HCT116 (cell line): ENCODE data around the gene BCL2L2. TPM values are rescaled to one million over a fixed set of nuclear protein-coding genes. Genes with fewer than 3 reads are reported as not detected.

Experiments
- ATAC-seq: fragments of 200-7000 bp; cut with Tn5 transposase; 2 replicates; pipeline ENCODE4 v1.9.1; 2020; ENCODE audit warnings: mild to moderate bottlenecking, moderate library complexity
- BruUV-seq: library from RNA; stranded (reverse); fragments of 400-500 nt; replicated peaks from 2 replicates; lab custom pipeline; 2021; lab: Mats Ljungman, UMichigan
- CTCF ChIA-PET: fragments of 300-600 bp; sonication (Branson Sonifier 250); formaldehyde crosslinking; loops from one replicate; lab custom pipeline; 2021; ENCODE audit warnings: antibody characterized with exemption; lab: Charles Lee
- POLR2A ChIA-PET: fragments of 300-600, 350-600 bp; sonication (Branson Sonifier 250); formaldehyde crosslinking; loops from one replicate; lab custom pipeline; 2021; ENCODE audit warnings: antibody characterized with exemption; lab: Charles Lee
- RAD21 ChIA-PET, 2 experiments: fragments of 300-600 bp; sonication (Branson Sonifier 250); formaldehyde crosslinking; loops; one replicate each; lab custom pipeline; 2023; ENCODE audit warnings: low total read pairs in 2 of 2; ENCODE audit not compliant: uncharacterized antibody in 2 of 2, unreplicated experiment in 2 of 2, low non-redundant PET in 1 of 2; lab: Charles Lee
- DNase-seq: peaks from one replicate; pipeline ENCODE4 v3.0.0-alpha.2; 2010; ENCODE audit warnings: low read depth, low spot score
- H2AFZ ChIP-seq: fragments of 200-600 bp; shearing (Covaris generic), sonication (generic); 2 replicates; pipeline ENCODE4 v1.6.1; 2017; ENCODE audit warnings: low read depth, mixed run types, mixed read lengths, antibody characterized with exemption, low read length; ENCODE audit not compliant: poor library complexity, severe bottlenecking
- H3K27ac ChIP-seq: 2 replicates; pipeline ENCODE4 v1.5.1; 2012; ENCODE audit warnings: low read depth, low read length
- H3K27me3 ChIP-seq: fragments of 200-600 bp; sonication (generic); 2 replicates; pipeline ENCODE4 v1.6.1; 2016; ENCODE audit warnings: mixed run types, low read length, mixed read lengths; ENCODE audit not compliant: insufficient read depth
- H3K36me3 ChIP-seq, 2 experiments: fragments of 200-500 bp in 1 of 2; fragments of 200-600 bp in 1 of 2; sonication (Bioruptor generic) in 1 of 2; sonication (generic) in 1 of 2; 2 replicates each; pipeline versions ENCODE4 v1.5.1 to v1.6.1; 2014 to 2016; ENCODE audit warnings: low read length in 2 of 2, inconsistent platforms in 1 of 2, mixed read lengths in 1 of 2, mixed run types in 1 of 2; ENCODE audit not compliant: insufficient read depth in 2 of 2, control insufficient read depth in 1 of 2
- H3K4me1 ChIP-seq, 2 experiments: fragments of 200-600 bp in 1 of 2; sonication (generic) in 1 of 2; 2 replicates each; pipeline versions ENCODE4 v1.5.1 to v1.6.1; 2012 to 2017; ENCODE audit warnings: low read length in 2 of 2, inconsistent platforms in 1 of 2, mild to moderate bottlenecking in 1 of 2, mixed read lengths in 1 of 2, mixed run types in 1 of 2, moderate library complexity in 1 of 2; ENCODE audit not compliant: insufficient read depth in 2 of 2, control insufficient read depth in 1 of 2
- H3K4me2 ChIP-seq: fragments of 200-600 bp; sonication (generic); 2 replicates; pipeline ENCODE4 v1.6.1; 2017; ENCODE audit warnings: mixed run types, low read length, mixed read lengths
- H3K4me3 ChIP-seq, 2 experiments: fragments of 200-600 bp in 1 of 2; sonication (generic) in 1 of 2; replicated peaks in 1 of 2; 2 replicates each; pipeline ENCODE4 v1.5.1; 2011 to 2016; ENCODE audit warnings: low read length in 2 of 2, control low read depth in 1 of 2, low read depth in 1 of 2, mild to moderate bottlenecking in 1 of 2, mixed read lengths in 1 of 2, mixed run types in 1 of 2
- H3K79me2 ChIP-seq: fragments of 200-600 bp; sonication (generic); 2 replicates; pipeline ENCODE4 v1.6.1; 2017; ENCODE audit warnings: mild to moderate bottlenecking, mixed run types, low read length, moderate library complexity, mixed read lengths; ENCODE audit not compliant: insufficient read depth
- H3K9ac ChIP-seq: fragments of 200-600 bp; sonication (generic); 2 replicates; pipeline ENCODE4 v1.6.1; 2016; ENCODE audit warnings: low read length, mixed read lengths
- H3K9me2 ChIP-seq: fragments of 200-600 bp; sonication (generic), shearing (Covaris generic); 2 replicates; pipeline ENCODE4 v1.6.1; 2017; ENCODE audit warnings: mixed run types, mild to moderate bottlenecking, moderate library complexity; ENCODE audit not compliant: insufficient read depth
- H3K9me3 ChIP-seq, 2 experiments: fragments of 200-500 bp in 1 of 2; fragments of 200-600 bp in 1 of 2; sonication (Bioruptor generic) in 1 of 2; sonication (generic) in 1 of 2; 2 replicates each; pipeline ENCODE4 v1.6.1; 2014 to 2017; ENCODE audit warnings: low read length in 2 of 2, mixed read lengths in 2 of 2, inconsistent platforms in 1 of 2, low read depth in 1 of 2, mild to moderate bottlenecking in 1 of 2, mixed run types in 1 of 2, moderate library complexity in 1 of 2; ENCODE audit not compliant: control insufficient read depth in 1 of 2, insufficient read depth in 1 of 2
- H4K20me1 ChIP-seq: fragments of 200-600 bp; sonication (generic), shearing (Covaris generic); 2 replicates; pipeline ENCODE4 v1.6.1; 2017; ENCODE audit warnings: mixed run types, mild to moderate bottlenecking, moderate library complexity; ENCODE audit not compliant: insufficient read depth
- CBX3 ChIP-seq: IDR thresholded peaks from 2 replicates; pipeline ENCODE4 v1.6.1; 2012; ENCODE audit warnings: low read depth
- CEBPB ChIP-seq: IDR thresholded peaks from 2 replicates; pipeline ENCODE4 v1.6.1; 2012; ENCODE audit warnings: low read depth
- EGR1 ChIP-seq: IDR thresholded peaks from 2 replicates; pipeline ENCODE4 v1.6.1; 2012; ENCODE audit warnings: low read depth
- ELF1 ChIP-seq: IDR thresholded peaks from 2 replicates; pipeline ENCODE4 v1.6.1; 2012; ENCODE audit warnings: low read depth, borderline replicate concordance
- EZH2 ChIP-seq: fragments of 200-600 bp; sonication (generic); IDR thresholded peaks from 2 replicates; pipeline ENCODE4 v1.6.1; 2017; ENCODE audit warnings: antibody characterized with exemption, mixed run types
- EZH2phosphoT487 ChIP-seq: fragments of 200-600 bp; IDR thresholded peaks from 2 replicates; pipeline ENCODE4 v1.6.1; 2018; ENCODE audit warnings: antibody characterized with exemption, borderline replicate concordance
- FOSL1 ChIP-seq: IDR thresholded peaks from 2 replicates; pipeline ENCODE4 v1.6.1; 2012; ENCODE audit warnings: low read depth
- JUND ChIP-seq: IDR thresholded peaks from 2 replicates; pipeline ENCODE4 v1.6.1; 2012
- POLR2A ChIP-seq: IDR thresholded peaks from 2 replicates; pipeline ENCODE4 v1.7.0; 2011; ENCODE audit warnings: borderline replicate concordance; ENCODE audit not compliant: insufficient read depth, insufficient read length; ENCODE audit errors: extremely low read depth
- POLR2AphosphoS5 ChIP-seq: IDR thresholded peaks from 2 replicates; pipeline ENCODE4 v1.6.1; 2011; ENCODE audit warnings: mild to moderate bottlenecking, low read depth, low read length, moderate library complexity
- RAD21 ChIP-seq: IDR thresholded peaks from 2 replicates; pipeline ENCODE4 v1.6.1; 2012; ENCODE audit warnings: low read depth, mild to moderate bottlenecking
- SIN3A ChIP-seq: IDR thresholded peaks from 2 replicates; pipeline ENCODE4 v1.6.1; 2012; ENCODE audit warnings: low read depth
- SP1 ChIP-seq: IDR thresholded peaks from 2 replicates; pipeline ENCODE4 v1.6.1; 2012; ENCODE audit warnings: low read depth
- SRF ChIP-seq: IDR thresholded peaks from 2 replicates; pipeline ENCODE4 v1.6.1; 2012; ENCODE audit warnings: low read depth
- TCF7L2 ChIP-seq: IDR thresholded peaks from 2 replicates; pipeline ENCODE4 v1.7.0; 2011; ENCODE audit warnings: borderline replicate concordance, inconsistent platforms; ENCODE audit not compliant: insufficient read depth, insufficient read length; ENCODE audit errors: extremely low read depth
- YY1 ChIP-seq: IDR thresholded peaks from 2 replicates; pipeline ENCODE4 v1.6.1; 2011; ENCODE audit warnings: low read length, low read depth, moderate library complexity, mild to moderate bottlenecking; ENCODE audit not compliant: insufficient replicate concordance; ENCODE audit errors: extremely low read depth
- ZFX ChIP-seq: fragments of 450-650 bp; IDR thresholded peaks from 2 replicates; pipeline ENCODE4 v1.6.1; 2017
- ZNF274 ChIP-seq: fragments of 200-500 bp; sonication (Bioruptor generic); IDR thresholded peaks from 2 replicates; pipeline ENCODE4 v1.6.1; 2014; ENCODE audit warnings: mild to moderate bottlenecking, low read depth, low read length, inconsistent platforms
- intact Hi-C: fragments of 100-400 bp; cut with micrococcal nuclease; formaldehyde crosslinking; loops from 2 replicates; pipeline ENCODE4 v1.10.0; 2022
- total RNA-seq: library from RNA; stranded (reverse); gene quantifications from one replicate; pipeline ENCODE4 v1.2.1, GENCODE V29; 2021; ENCODE audit not compliant: unreplicated experiment
- TF ChIP-seq, protein P1 (sequence below): IDR thresholded peaks from 2 replicates; pipeline ENCODE4 v1.6.1; 2012
- TF ChIP-seq, protein P2 (sequence below): IDR thresholded peaks from 2 replicates; pipeline ENCODE4 v1.6.1; 2012; ENCODE audit warnings: low read depth
- TF ChIP-seq, protein P3 (sequence below), 3 experiments: fragments of 200-600 bp in 1 of 3; sonication (generic) in 1 of 3; IDR thresholded peaks in 2 of 3; conservative IDR thresholded peaks in 1 of 3; 2 replicates each; pipeline ENCODE4 v1.5.1; 2012 to 2017; ENCODE audit warnings: low read depth in 2 of 3, low read length in 2 of 3, antibody characterized with exemption in 1 of 3, borderline replicate concordance in 1 of 3, control low read depth in 1 of 3, mild to moderate bottlenecking in 1 of 3, mixed read lengths in 1 of 3, mixed run types in 1 of 3, moderate library complexity in 1 of 3; ENCODE audit not compliant: insufficient read depth in 1 of 3
- TF ChIP-seq, protein P4 (sequence below): IDR thresholded peaks from 2 replicates; pipeline ENCODE4 v1.6.1; 2012

BCL2L2 gene
- total RNA-seq, 1 experiment from 2014 or later: 25.5 TPM

DNA sequence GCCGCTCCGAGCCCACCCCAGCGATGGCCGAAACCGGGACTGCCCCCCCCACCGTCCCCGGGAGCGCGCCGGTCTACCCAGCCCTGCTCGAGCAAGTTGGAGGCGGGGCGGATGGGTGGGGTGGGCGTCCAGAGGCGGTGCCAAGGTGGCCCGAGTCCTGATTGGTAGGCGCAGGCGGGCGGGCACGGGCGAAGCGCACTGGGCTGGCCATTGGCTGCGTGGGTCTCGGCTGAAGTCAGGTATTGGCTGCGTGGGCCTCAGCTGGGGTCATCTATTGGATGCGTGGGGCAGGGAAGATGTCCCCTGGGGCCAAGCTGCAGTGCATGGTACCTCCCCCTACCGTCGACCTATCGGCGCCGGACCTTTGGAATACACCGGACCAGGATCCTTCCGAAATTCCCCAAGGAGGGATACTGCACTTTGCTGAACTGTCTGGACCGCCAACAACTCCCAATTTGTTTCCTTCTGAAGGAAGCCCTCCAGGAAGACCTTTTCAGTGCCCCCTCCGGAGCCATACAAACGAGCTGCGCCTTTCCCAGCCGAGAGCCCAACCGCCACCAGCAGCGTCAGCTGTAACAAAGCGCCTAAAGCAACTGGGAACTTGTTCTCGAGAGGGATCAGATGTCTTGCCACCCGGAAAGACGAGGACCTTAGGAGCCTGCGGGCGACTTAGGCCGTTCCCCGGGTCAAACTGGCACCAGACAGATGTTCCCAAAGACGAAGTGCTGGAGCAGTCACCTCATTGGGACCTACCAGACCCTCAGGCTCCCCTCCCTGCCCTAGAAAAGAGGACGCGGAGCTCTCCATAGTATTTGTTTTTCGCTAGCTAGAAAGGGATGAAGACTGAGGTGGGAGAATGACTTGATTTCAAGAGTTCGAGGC, 20.4 kb upstream of the BCL2L2 start, which contains the start of gene HOMEZ:
Gene HOMEZ, minus strand, starts transcription at position 113 of the 882 bp plus-strand sequence. CDS start 180 bp downstream, outside the sequence.
- intact Hi-C loops: loop anchor here (1.0 kb wide), 1 partner anchor 35 kb away; the partner anchor contains the start of gene PABPN1
- Histone ChIP-seq H3K36me3 (no peaks in the 10 kb centered on the region; a peak in 1 of 4 replicates), H4K20me1 (no peaks in the 10 kb centered on the region), H3K4me3 (peak within 1 kb of the TSS; percentile 74 to 96), H3K9ac (peak within 1 kb of the TSS; percentile 96), H3K27me3 (no peaks in the 10 kb centered on the region), H3K4me1 (peaks cover 10 to 14% of the 10 kb centered on the region in 2 experiments), H3K27ac (peak within 1 kb of the TSS; percentile 77), H2AFZ (peak within 1 kb of the TSS; percentile 77), H3K9me2 (no peaks in the 10 kb centered on the region), H3K4me2 (peak within 1 kb of the TSS; percentile 92), H3K79me2 (peaks cover 20% of the 10 kb centered on the region), H3K9me3 (no peaks in the 10 kb centered on the region)
- DNase-seq (peak; percentile 92), ATAC-seq (peak; percentile 98)
- CTCF ChIA-PET: interaction anchor here (0.6 to 4.7 kb wide), 7 partner anchors 8 to 217 kb away, joined by 3 to 27 read pairs (median 3); no protein-coding TSS in a partner anchor
- RAD21 ChIA-PET: no interaction called here
- BruUV-seq: TSS peak; percentile 97
- POLR2A ChIA-PET: interaction anchor here (0.6 to 1.5 kb wide), 9 partner anchors 13 to 1983 kb away, joined by 3 to 6 read pairs (median 4); partner anchors contain the start of genes ACIN1, BCL2L2, C14orf119 and PABPN1
- peak; percentile 61 for TF ChIP-seq POLR2A
- TF ChIP-seq SIN3A: peak; percentile 35; the same call in 1 of the 2 replicates
- no peak for TF ChIP-seq SRF
- TF ChIP-seq SP1: peak; percentile 97
- TF ChIP-seq EZH2phosphoT487: no peak
- TF ChIP-seq JUND: no peak
- TF ChIP-seq EGR1: no peak
- TF ChIP-seq, protein P1, sequence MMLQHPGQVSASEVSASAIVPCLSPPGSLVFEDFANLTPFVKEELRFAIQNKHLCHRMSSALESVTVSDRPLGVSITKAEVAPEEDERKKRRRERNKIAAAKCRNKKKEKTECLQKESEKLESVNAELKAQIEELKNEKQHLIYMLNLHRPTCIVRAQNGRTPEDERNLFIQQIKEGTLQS: no peak
- no peak for TF ChIP-seq EZH2
- TF ChIP-seq RAD21: no peak
- TF ChIP-seq, protein P2, sequence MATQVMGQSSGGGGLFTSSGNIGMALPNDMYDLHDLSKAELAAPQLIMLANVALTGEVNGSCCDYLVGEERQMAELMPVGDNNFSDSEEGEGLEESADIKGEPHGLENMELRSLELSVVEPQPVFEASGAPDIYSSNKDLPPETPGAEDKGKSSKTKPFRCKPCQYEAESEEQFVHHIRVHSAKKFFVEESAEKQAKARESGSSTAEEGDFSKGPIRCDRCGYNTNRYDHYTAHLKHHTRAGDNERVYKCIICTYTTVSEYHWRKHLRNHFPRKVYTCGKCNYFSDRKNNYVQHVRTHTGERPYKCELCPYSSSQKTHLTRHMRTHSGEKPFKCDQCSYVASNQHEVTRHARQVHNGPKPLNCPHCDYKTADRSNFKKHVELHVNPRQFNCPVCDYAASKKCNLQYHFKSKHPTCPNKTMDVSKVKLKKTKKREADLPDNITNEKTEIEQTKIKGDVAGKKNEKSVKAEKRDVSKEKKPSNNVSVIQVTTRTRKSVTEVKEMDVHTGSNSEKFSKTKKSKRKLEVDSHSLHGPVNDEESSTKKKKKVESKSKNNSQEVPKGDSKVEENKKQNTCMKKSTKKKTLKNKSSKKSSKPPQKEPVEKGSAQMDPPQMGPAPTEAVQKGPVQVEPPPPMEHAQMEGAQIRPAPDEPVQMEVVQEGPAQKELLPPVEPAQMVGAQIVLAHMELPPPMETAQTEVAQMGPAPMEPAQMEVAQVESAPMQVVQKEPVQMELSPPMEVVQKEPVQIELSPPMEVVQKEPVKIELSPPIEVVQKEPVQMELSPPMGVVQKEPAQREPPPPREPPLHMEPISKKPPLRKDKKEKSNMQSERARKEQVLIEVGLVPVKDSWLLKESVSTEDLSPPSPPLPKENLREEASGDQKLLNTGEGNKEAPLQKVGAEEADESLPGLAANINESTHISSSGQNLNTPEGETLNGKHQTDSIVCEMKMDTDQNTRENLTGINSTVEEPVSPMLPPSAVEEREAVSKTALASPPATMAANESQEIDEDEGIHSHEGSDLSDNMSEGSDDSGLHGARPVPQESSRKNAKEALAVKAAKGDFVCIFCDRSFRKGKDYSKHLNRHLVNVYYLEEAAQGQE: no peak
- TF ChIP-seq CEBPB: no peak
- TF ChIP-seq, protein P3, sequence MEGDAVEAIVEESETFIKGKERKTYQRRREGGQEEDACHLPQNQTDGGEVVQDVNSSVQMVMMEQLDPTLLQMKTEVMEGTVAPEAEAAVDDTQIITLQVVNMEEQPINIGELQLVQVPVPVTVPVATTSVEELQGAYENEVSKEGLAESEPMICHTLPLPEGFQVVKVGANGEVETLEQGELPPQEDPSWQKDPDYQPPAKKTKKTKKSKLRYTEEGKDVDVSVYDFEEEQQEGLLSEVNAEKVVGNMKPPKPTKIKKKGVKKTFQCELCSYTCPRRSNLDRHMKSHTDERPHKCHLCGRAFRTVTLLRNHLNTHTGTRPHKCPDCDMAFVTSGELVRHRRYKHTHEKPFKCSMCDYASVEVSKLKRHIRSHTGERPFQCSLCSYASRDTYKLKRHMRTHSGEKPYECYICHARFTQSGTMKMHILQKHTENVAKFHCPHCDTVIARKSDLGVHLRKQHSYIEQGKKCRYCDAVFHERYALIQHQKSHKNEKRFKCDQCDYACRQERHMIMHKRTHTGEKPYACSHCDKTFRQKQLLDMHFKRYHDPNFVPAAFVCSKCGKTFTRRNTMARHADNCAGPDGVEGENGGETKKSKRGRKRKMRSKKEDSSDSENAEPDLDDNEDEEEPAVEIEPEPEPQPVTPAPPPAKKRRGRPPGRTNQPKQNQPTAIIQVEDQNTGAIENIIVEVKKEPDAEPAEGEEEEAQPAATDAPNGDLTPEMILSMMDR (IDR thresholded peaks at IDR 0.05 in 2 of 3, conservative IDR thresholded peaks at IDR 0.05 in 1 of 3; ENCODE audit: borderline replicate concordance in 1 of 3, insufficient read depth in 1 of 3, low read depth in 2 of 3, low read length in 2 of 3): no peak
- TF ChIP-seq YY1: no peak
- no peak for TF ChIP-seq FOSL1
- TF ChIP-seq TCF7L2: no peak
- TF ChIP-seq POLR2AphosphoS5: peak; percentile 82
- TF ChIP-seq CBX3: no peak
- no peak for TF ChIP-seq ZNF274
- no peak for TF ChIP-seq ZFX
- TF ChIP-seq, protein P4, sequence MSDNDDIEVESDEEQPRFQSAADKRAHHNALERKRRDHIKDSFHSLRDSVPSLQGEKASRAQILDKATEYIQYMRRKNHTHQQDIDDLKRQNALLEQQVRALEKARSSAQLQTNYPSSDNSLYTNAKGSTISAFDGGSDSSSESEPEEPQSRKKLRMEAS: 0 out of 2 replicates have a peak, but pooled peaks have one; percentile 2
- TF ChIP-seq ELF1: no peak
